Spleen (tissue), 11 donors: ENCODE measurements around the gene CWF19L1. TPM values are rescaled to one million over a fixed set of nuclear protein-coding genes. Genes with fewer than 3 reads are reported as not detected.

ENCODE experiments used
- DNase-seq: peaks from one replicate; pipeline ENCODE4 v3.0.0-alpha.2; 2020
- H3K27ac ChIP-seq, 8 donors: fragments of 200-600 bp; sonication (generic) in 7 of 8; 1 replicate in 4 of 8; 2 replicates in 4 of 8; pipeline versions ENCODE4 v1.5.0 to v1.8.0; 2016 to 2021; ENCODE audit warnings: inconsistent platforms in 4 of 8, mild to moderate bottlenecking in 4 of 8, moderate library complexity in 1 of 8
- H3K27me3 ChIP-seq, 7 donors: fragments of 200-600 bp; sonication (generic) in 6 of 7; replicated peaks in 1 of 7; 1 replicate in 4 of 7; 2 replicates in 3 of 7; pipeline versions ENCODE4 v1.5.0 to v1.8.0; 2016 to 2021; ENCODE audit warnings: inconsistent platforms in 3 of 7, mild to moderate bottlenecking in 1 of 7
- H3K36me3 ChIP-seq, 6 donors: fragments of 200-600 bp; sonication (generic) in 5 of 6; 1 replicate in 4 of 6; 2 replicates in 2 of 6; pipeline versions ENCODE4 v1.5.0 to v1.8.0; 2016 to 2021; ENCODE audit warnings: inconsistent platforms in 2 of 6
- H3K4me1 ChIP-seq, 6 donors: fragments of 200-600 bp; sonication (generic) in 5 of 6; 1 replicate in 3 of 6; 2 replicates in 3 of 6; pipeline versions ENCODE4 v1.5.0 to v1.8.0; 2016 to 2021; ENCODE audit warnings: inconsistent platforms in 3 of 6
- H3K4me3 ChIP-seq, 8 donors: fragments of 200-600 bp; sonication (generic) in 7 of 8; 1 replicate in 4 of 8; 2 replicates in 4 of 8; pipeline versions ENCODE4 v1.5.0 to v1.8.0; 2016 to 2021; ENCODE audit warnings: inconsistent platforms in 4 of 8, mild to moderate bottlenecking in 4 of 8, moderate library complexity in 2 of 8
- H3K9me3 ChIP-seq, 8 donors: fragments of 200-600 bp; sonication (generic) in 7 of 8; 1 replicate in 4 of 8; 2 replicates in 4 of 8; pipeline versions ENCODE4 v1.5.0 to v1.8.0; 2016 to 2021; ENCODE audit warnings: inconsistent platforms in 4 of 8
- CTCF ChIP-seq, 11 experiments: fragments of 200-600 bp in 7 of 11; fragments of 450-650 bp in 4 of 11; sonication (generic) in 4 of 11; IDR thresholded peaks in 8 of 11; conservative IDR thresholded peaks in 3 of 11; 1 replicate in 7 of 11; 2 replicates in 4 of 11; pipeline versions ENCODE4 v1.4.0 to v1.8.0; 2016 to 2021; ENCODE audit warnings: antibody characterized with exemption in 11 of 11, inconsistent platforms in 4 of 11, mild to moderate bottlenecking in 1 of 11
- POLR2A ChIP-seq, 3 donors: fragments of 450-650 bp; IDR thresholded peaks; one replicate each; pipeline ENCODE4 v1.5.1; 2017; ENCODE audit warnings: antibody characterized with exemption in 3 of 3, mild to moderate bottlenecking in 1 of 3
- POLR2AphosphoS5 ChIP-seq, 3 donors: sonication (generic); formaldehyde crosslinking; IDR thresholded peaks; one replicate each; pipeline ENCODE4 v1.5.1; 2017; ENCODE audit warnings: antibody characterized with exemption in 3 of 3
- WGBS, 5 donors: extraction: QIAGEN DNeasy Blood & Tissue Kit in 3 of 5; methylation state at CpG; one replicate each; pipeline versions ENCODE4 v1.1.5 to v1.1.7; 2013 to 2018; 5-methylcytosine and 5-hydroxymethylcytosine counted together
- intact Hi-C: fragments of 100-400 bp; cut with DNase I; formaldehyde crosslinking; loops from one replicate; pipeline ENCODE4 v1.15.0; 2023; ENCODE audit warnings: low total_unique reads
- polyA plus RNA-seq, 3 donors: library from polyadenylated mRNA; stranded (reverse); fragments of 200-250 nt; gene quantifications; one replicate each; pipeline ENCODE4 v1.2.1, GENCODE V29; 2013
- total RNA-seq, 7 donors: library from RNA; depleted of rRNA in 3 of 7; stranded (reverse); fragments of >200 nt in 3 of 7; fragmentation: NEBNext Ultra II Directional in 4 of 7; extraction: Animal tissue kit (Norgen Biotek cat#: 25700) in 4 of 7; gene quantifications; one replicate each; pipeline versions ENCODE4 v1.1.0 to v1.2.1, GENCODE V29; 2016 to 2021
- donor health status: healthy with polysubstance abuse.
- donor health status: DM: no; HTN: no; CAD: no; lungs with moderate emphysema.
- donor health status: DM: no; HTN: no; CAD: no.
- donor health status: Bipolar disorder and iron deficiency.
- donor health status: healthy.
- donor health status: DM: no; HTN: no; CAD: no.
- donor health status: DM: yes; HTN: yes; CAD: no.

CWF19L1 gene
- total and polyA plus RNA-seq, 10 donors = 17.8 to 42.1 (median 29.9) TPM

- Histone ChIP-seq H3K36me3 (peaks cover 0 to 100% (median 93%) of the 10 kb centered on the region in 6 donors), H3K27ac (no peak overlapping the region), H3K4me1 (no peaks in the 10 kb centered on the region), H3K4me3 (no peak overlapping the region), H3K9me3 (no peaks in the 10 kb centered on the region), H3K27me3 (no peaks in the 10 kb centered on the region)
- WGBS, 5 donors = 82 to 89% (median 86%) methylated on average over 7 of the region's 7 CpGs
- DNase-seq = no peak
- intact Hi-C loops = no loop called here
- TF ChIP-seq CTCF (IDR thresholded peaks at IDR 0.05 in 8 of 11, conservative IDR thresholded peaks at IDR 0.05 in 3 of 11) = no peak
- TF ChIP-seq POLR2A (IDR thresholded peaks at IDR 0.05) = no peak
- no peak for TF ChIP-seq POLR2AphosphoS5 (IDR thresholded peaks at IDR 0.05)
Observed at GRCh38 chr10:100238429-100238828, 29.0 kb downstream of the CWF19L1 start.

GRCh38 chr10:100232101-100232500 is 35.3 kb downstream of the CWF19L1 start:
- Histone ChIP-seq H3K9me3 (no peaks in the 10 kb centered on the region), H3K27me3 (no peaks in the 10 kb centered on the region), H3K4me3 (no peak overlapping the region), H3K36me3 (peaks cover 0 to 64% (median 52%) of the 10 kb centered on the region in 6 donors), H3K27ac (no peak overlapping the region), H3K4me1 (peaks cover 4 to 29% (median 18%) of the 10 kb centered on the region in 6 donors)
- no peak for DNase-seq
- no peak for TF ChIP-seq POLR2AphosphoS5 (IDR thresholded peaks at IDR 0.05)
- TF ChIP-seq POLR2A (IDR thresholded peaks at IDR 0.05) = no peak
- TF ChIP-seq CTCF (IDR thresholded peaks at IDR 0.05 in 8 of 11, conservative IDR thresholded peaks at IDR 0.05 in 3 of 11) = no peak
- intact Hi-C loops = no loop called here
- WGBS, 5 donors = 87 to 94% (median 89%) methylated on average over 2 of the region's 2 CpGs

- TF ChIP-seq POLR2AphosphoS5 (IDR thresholded peaks at IDR 0.05) = no peak
- no peaks in the 10 kb centered on the region for H3K9me3 ChIP-seq
- peak; percentile 74 for DNase-seq
- H3K27me3 ChIP-seq = no peaks in the 10 kb centered on the region
- 65 to 71% (median 71%) methylated on average over 21 of the region's 21 CpGs for WGBS, 5 donors
- H3K4me3 ChIP-seq = peak overlapping the region; percentile 71 to 97 (median 92)
- intact Hi-C loops = no loop called here
- H3K27ac ChIP-seq = peak overlapping the region; percentile 61 to 95 (median 84)
- H3K36me3 ChIP-seq = peaks cover 0 to 54% (median 38%) of the 10 kb centered on the region in 6 donors
- peaks cover 4 to 39% (median 20%) of the 10 kb centered on the region in 6 donors for H3K4me1 ChIP-seq
Observed at GRCh38 chr10:100229819-100230422, 37.5 kb downstream of the CWF19L1 start.

GRCh38 chr10:100223879-100224278 is 43.6 kb downstream of the CWF19L1 start:
- H3K9me3 ChIP-seq = no peaks in the 10 kb centered on the region
- TF ChIP-seq POLR2A (IDR thresholded peaks at IDR 0.05) = no peak
- no peak for TF ChIP-seq POLR2AphosphoS5 (IDR thresholded peaks at IDR 0.05)
- TF ChIP-seq CTCF (IDR thresholded peaks at IDR 0.05 in 8 of 11, conservative IDR thresholded peaks at IDR 0.05 in 3 of 11) = no peak
- H3K27me3 ChIP-seq = no peaks in the 10 kb centered on the region
- H3K36me3 ChIP-seq = peaks cover 4 to 73% (median 58%) of the 10 kb centered on the region in 6 donors
- DNase-seq = no peak
- no peak overlapping the region for H3K27ac ChIP-seq
- peaks cover 4 to 34% (median 14%) of the 10 kb centered on the region in 6 donors for H3K4me1 ChIP-seq
- H3K4me3 ChIP-seq = no peak overlapping the region
- WGBS, 5 donors = 77 to 95% (median 78%) methylated on average over 5 of the region's 5 CpGs
- intact Hi-C loops = no loop called here
